Lung (tissue), 12 donors: ENCODE results near the gene TCFL5. TPM values are rescaled to one million over a fixed set of nuclear protein-coding genes. Genes with fewer than 3 reads are reported as not detected.

Experiments used
- ATAC-seq: fragments of 200-7000 bp; cut with Tn5 transposase; one replicate; pipeline ENCODE4 v1.9.1; 2020; ENCODE audit warnings: moderate number of reproducible peaks; ENCODE audit not compliant: insufficient read depth, low FRiP score
- DNase-seq, 3 donors: peaks; one replicate each; pipeline ENCODE4 v3.0.0-alpha.2; 2013 to 2017
- H3K27ac ChIP-seq, 2 donors: one replicate each; pipeline ENCODE4 v1.5.1; 2013; ENCODE audit warnings: mild to moderate bottlenecking in 2 of 2, moderate library complexity in 2 of 2, control low read depth in 1 of 2, inconsistent platforms in 1 of 2, low read depth in 1 of 2, low read length in 1 of 2
- H3K27me3 ChIP-seq, 3 donors: one replicate each; pipeline ENCODE4 v1.5.1; 2013; ENCODE audit warnings: low read length in 2 of 3; ENCODE audit not compliant: control insufficient read depth in 3 of 3, insufficient read depth in 3 of 3
- H3K36me3 ChIP-seq, 4 donors: one replicate each; pipeline ENCODE4 v1.5.1; 2013; ENCODE audit warnings: low read length in 4 of 4, mild to moderate bottlenecking in 1 of 4, moderate library complexity in 1 of 4; ENCODE audit not compliant: control insufficient read depth in 4 of 4, insufficient read depth in 4 of 4
- H3K4me1 ChIP-seq, 5 donors: one replicate each; pipeline ENCODE4 v1.5.1; 2013; ENCODE audit warnings: low read length in 5 of 5, mild to moderate bottlenecking in 2 of 5, moderate library complexity in 1 of 5; ENCODE audit not compliant: control insufficient read depth in 5 of 5, insufficient read depth in 5 of 5
- H3K4me3 ChIP-seq: one replicate; pipeline ENCODE4 v1.5.1; 2013; ENCODE audit warnings: mild to moderate bottlenecking, control low read depth, moderate library complexity
- H3K9ac ChIP-seq, 2 donors: one replicate each; pipeline ENCODE4 v1.5.1; 2013; ENCODE audit warnings: low read length in 2 of 2, control low read depth in 1 of 2; ENCODE audit not compliant: insufficient read depth in 1 of 2
- H3K9me3 ChIP-seq, 4 donors: one replicate each; pipeline ENCODE4 v1.5.1; 2013; ENCODE audit warnings: low read length in 3 of 4, mild to moderate bottlenecking in 1 of 4, moderate library complexity in 1 of 4; ENCODE audit not compliant: control insufficient read depth in 4 of 4, insufficient read depth in 3 of 4
- WGBS, 2 donors: extraction: QIAGEN DNeasy Blood & Tissue Kit; methylation state at CpG; one replicate each; pipeline ENCODE4 v1.1.7; 2013; 5-methylcytosine and 5-hydroxymethylcytosine counted together
- polyA plus RNA-seq, 2 donors: library from polyadenylated mRNA; stranded (reverse); fragments of 200-250 nt; gene quantifications; one replicate each; pipeline ENCODE4 v1.2.1, GENCODE V29; 2013
- total RNA-seq, 2 donors: library from RNA; depleted of rRNA in 1 of 2; stranded (reverse); fragments of >200 nt in 1 of 2; gene quantifications; one replicate each; pipeline ENCODE4 v1.2.1, GENCODE V29; 2014 to 2021
- TF ChIP-seq, protein P1 (sequence below): IDR thresholded peaks from 2 replicates; pipeline ENCODE4 v1.5.1; 2012; ENCODE audit warnings: mild to moderate bottlenecking; ENCODE audit errors: control extremely low read depth, extremely low read depth
- donor health status: control.
- donor health status: control.
- donor health status: Bipolar disorder and iron deficiency.
- donor health status: healthy.
- donor health status: DM: yes; HTN: yes; CAD: no.

TCFL5 gene
- total and polyA plus RNA-seq, 4 donors, result 3.8 to 8.6 (median 6.1) TPM

DNA sequence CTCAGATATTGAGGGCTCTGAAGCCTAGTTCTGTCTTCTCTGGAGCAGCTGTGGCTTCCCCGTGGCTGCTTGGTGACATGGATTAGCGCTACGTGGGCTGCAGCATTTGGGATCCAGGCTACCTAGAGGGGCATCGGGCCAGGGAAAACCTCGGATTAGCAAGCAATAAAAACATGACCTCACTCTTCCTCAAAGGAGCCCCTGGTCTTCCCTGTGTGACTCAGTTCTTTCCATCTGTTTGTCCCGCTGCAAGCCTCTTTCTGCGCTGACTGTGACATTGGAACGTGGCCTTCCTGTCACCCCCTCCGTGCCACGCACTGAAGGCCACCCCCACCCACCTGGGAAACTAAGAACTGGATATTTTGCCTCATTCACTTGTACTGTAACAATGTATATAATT, 61.7 kb downstream of the TCFL5 start:
- peaks cover 0 to 23% (median 12%) of the 10 kb centered on the region in 4 donors for H3K36me3 ChIP-seq
- no peak overlapping the region for H3K9ac ChIP-seq
- peaks cover 0 to 25% (median 4%) of the 10 kb centered on the region in 5 donors for H3K4me1 ChIP-seq
- no peak for ATAC-seq
- no peaks in the 10 kb centered on the region for H3K9me3 ChIP-seq
- no peak overlapping the region for H3K27ac ChIP-seq
- 90 to 93% methylated on average over 10 of the region's 10 CpGs for WGBS, 2 donors
- TF ChIP-seq, protein P1, sequence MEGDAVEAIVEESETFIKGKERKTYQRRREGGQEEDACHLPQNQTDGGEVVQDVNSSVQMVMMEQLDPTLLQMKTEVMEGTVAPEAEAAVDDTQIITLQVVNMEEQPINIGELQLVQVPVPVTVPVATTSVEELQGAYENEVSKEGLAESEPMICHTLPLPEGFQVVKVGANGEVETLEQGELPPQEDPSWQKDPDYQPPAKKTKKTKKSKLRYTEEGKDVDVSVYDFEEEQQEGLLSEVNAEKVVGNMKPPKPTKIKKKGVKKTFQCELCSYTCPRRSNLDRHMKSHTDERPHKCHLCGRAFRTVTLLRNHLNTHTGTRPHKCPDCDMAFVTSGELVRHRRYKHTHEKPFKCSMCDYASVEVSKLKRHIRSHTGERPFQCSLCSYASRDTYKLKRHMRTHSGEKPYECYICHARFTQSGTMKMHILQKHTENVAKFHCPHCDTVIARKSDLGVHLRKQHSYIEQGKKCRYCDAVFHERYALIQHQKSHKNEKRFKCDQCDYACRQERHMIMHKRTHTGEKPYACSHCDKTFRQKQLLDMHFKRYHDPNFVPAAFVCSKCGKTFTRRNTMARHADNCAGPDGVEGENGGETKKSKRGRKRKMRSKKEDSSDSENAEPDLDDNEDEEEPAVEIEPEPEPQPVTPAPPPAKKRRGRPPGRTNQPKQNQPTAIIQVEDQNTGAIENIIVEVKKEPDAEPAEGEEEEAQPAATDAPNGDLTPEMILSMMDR, result no peak
- H3K27me3 ChIP-seq, result no peaks in the 10 kb centered on the region
- no peak for DNase-seq
- H3K4me3 ChIP-seq, result no peak overlapping the region

DNA sequence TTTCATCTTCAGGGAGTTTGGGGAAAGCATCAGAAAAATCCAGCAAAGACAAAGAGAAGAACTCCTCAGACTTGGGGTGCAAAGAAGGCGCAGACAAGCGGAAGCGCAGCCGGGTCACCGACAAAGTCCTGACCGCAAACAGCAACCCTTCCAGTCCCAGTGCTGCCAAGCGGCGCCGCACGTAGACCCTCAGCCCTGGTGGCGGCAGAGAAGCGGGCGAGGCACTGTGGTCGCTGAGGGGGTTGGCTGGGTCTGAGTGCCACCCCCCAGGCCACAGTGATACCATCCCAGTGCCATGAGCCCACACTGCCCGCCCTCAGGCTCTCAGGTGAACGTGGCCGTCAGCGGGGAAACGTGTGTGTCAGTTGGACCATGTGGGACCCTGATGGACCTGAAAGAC, 62.2 kb downstream of the TCFL5 start:
- Histone ChIP-seq H3K9me3 (no peaks in the 10 kb centered on the region), H3K4me1 (peaks cover 0 to 29% (median 4%) of the 10 kb centered on the region in 5 donors), H3K27me3 (no peaks in the 10 kb centered on the region), H3K36me3 (peaks cover 0 to 23% (median 12%) of the 10 kb centered on the region in 4 donors), H3K4me3 (no peak overlapping the region), H3K9ac (no peak overlapping the region), H3K27ac (no peak overlapping the region)
- WGBS, 2 donors, result 97% methylated on average over 19 of the region's 19 CpGs
- DNase-seq (no peak), ATAC-seq (no peak)
- TF ChIP-seq, protein P1, result no peak

DNA sequence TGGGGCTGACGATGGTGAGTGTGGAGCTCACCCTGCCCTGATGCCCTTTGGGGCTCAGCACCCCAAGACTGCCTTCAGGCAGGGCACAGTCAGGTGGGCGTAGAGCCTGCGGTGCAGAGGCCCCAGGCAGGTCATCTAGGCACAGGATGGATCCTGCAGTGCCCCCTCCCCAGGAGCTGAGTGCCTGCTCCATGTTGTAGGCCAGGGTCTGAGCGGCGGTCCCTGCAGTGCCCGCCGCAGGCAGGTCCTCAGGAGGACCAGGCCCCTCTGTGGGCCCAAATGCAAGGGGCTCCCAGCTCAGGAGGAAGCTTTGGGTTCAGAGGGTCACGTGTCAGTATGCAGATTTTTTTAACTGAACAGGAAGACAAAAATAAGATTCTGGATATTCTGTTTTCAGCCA, 62.6 kb downstream of the TCFL5 start:
- TF ChIP-seq, protein P1, result no peak
- ATAC-seq (no peak), DNase-seq (no peak)
- Histone ChIP-seq H3K36me3 (peaks cover 0 to 23% (median 12%) of the 10 kb centered on the region in 4 donors), H3K4me1 (peaks cover 0 to 26% (median 4%) of the 10 kb centered on the region in 5 donors), H3K9me3 (no peaks in the 10 kb centered on the region), H3K9ac (no peak overlapping the region), H3K27ac (no peak overlapping the region), H3K27me3 (no peaks in the 10 kb centered on the region), H3K4me3 (no peak overlapping the region)
- 90% methylated on average over 8 of the region's 8 CpGs for WGBS, 2 donors
